Neural progenitor cell (in vitro differentiated cells): Measurements from ENCODE around the gene SLC4A4. TPM values are rescaled to one million over a fixed set of nuclear protein-coding genes. Genes with fewer than 3 reads are reported as not detected.

Experiments used
- DNase-seq: peaks from one replicate; pipeline ENCODE4 v3.0.0-alpha.2; 2016; ENCODE audit warnings: low spot score
- H2AFZ ChIP-seq: fragments of 200-600 bp; sonication (generic); replicated peaks from 2 replicates; pipeline ENCODE4 v1.6.1; 2016; ENCODE audit warnings: antibody characterized with exemption
- H3F3A ChIP-seq: fragments of 200-600 bp; sonication (generic); 2 replicates; pipeline ENCODE4 v1.6.1; 2016; ENCODE audit warnings: antibody characterized with exemption, low read depth
- H3K27ac ChIP-seq: fragments of 200-600 bp; sonication (generic); 2 replicates; pipeline ENCODE4 v1.5.1; 2016; ENCODE audit warnings: mild to moderate bottlenecking
- H3K27me3 ChIP-seq: fragments of 200-600 bp; sonication (generic); 2 replicates; pipeline ENCODE4 v1.6.1; 2016; ENCODE audit warnings: mild to moderate bottlenecking, moderate library complexity
- H3K36me3 ChIP-seq: fragments of 200-600 bp; sonication (generic); 2 replicates; pipeline ENCODE4 v1.5.1; 2016
- H3K4me1 ChIP-seq: fragments of 200-600 bp; sonication (generic); 2 replicates; pipeline ENCODE4 v1.6.1; 2016; ENCODE audit warnings: mixed run types
- H3K4me2 ChIP-seq: fragments of 200-600 bp; sonication (generic); 2 replicates; pipeline ENCODE4 v1.6.1; 2016
- H3K4me3 ChIP-seq: fragments of 200-600 bp; sonication (generic); 2 replicates; pipeline ENCODE4 v1.5.1; 2016
- H3K79me2 ChIP-seq: fragments of 200-600 bp; sonication (generic); 2 replicates; pipeline ENCODE4 v1.6.1; 2016; ENCODE audit warnings: low read depth
- H3K9ac ChIP-seq: fragments of 200-600 bp; sonication (generic); 2 replicates; pipeline ENCODE4 v1.6.1; 2016
- H3K9me3 ChIP-seq: fragments of 200-600 bp; sonication (generic); 2 replicates; pipeline ENCODE4 v1.5.1; 2016; ENCODE audit warnings: low read depth
- H4K20me1 ChIP-seq: fragments of 200-600 bp; sonication (generic); 2 replicates; pipeline ENCODE4 v1.6.1; 2016; ENCODE audit warnings: low read depth
- H3K27ac Mint-ChIP-seq: 3 replicates; pipeline ENCODE4 v1.8.0; 2021; ENCODE audit warnings: mixed read lengths
- H3K27me3 Mint-ChIP-seq: 2 replicates; pipeline ENCODE4 v1.8.0; 2022; ENCODE audit warnings: low read depth, mild to moderate bottlenecking, inconsistent platforms, moderate library complexity, mixed read lengths; ENCODE audit not compliant: insufficient read depth
- H3K36me3 Mint-ChIP-seq: 3 replicates; pipeline ENCODE4 v1.8.0; 2021; ENCODE audit warnings: mixed read lengths
- H3K4me1 Mint-ChIP-seq: 3 replicates; pipeline ENCODE4 v1.8.0; 2021; ENCODE audit warnings: mixed read lengths
- H3K4me3 Mint-ChIP-seq: 3 replicates; pipeline ENCODE4 v1.8.0; 2021; ENCODE audit warnings: mild to moderate bottlenecking, moderate library complexity, mixed read lengths
- H3K9me3 Mint-ChIP-seq: 3 replicates; pipeline ENCODE4 v1.8.0; 2020; ENCODE audit warnings: mixed read lengths
- CTCF ChIP-seq: fragments of 200-600 bp; sonication (generic); IDR thresholded peaks from 2 replicates; pipeline ENCODE4 v1.5.1; 2017; ENCODE audit warnings: antibody characterized with exemption, mild to moderate bottlenecking
- EZH2 ChIP-seq: fragments of 200-600 bp; sonication (generic); IDR thresholded peaks from 2 replicates; pipeline ENCODE4 v1.6.1; 2017; ENCODE audit warnings: antibody characterized with exemption, mild to moderate bottlenecking, moderate library complexity
- EZH2phosphoT487 ChIP-seq: fragments of 200-600 bp; sonication (generic); IDR thresholded peaks from 2 replicates; pipeline ENCODE4 v1.6.1; 2017; ENCODE audit warnings: antibody characterized with exemption
- total RNA-seq: library from RNA; depleted of rRNA; stranded (reverse); fragments of >200 nt; gene quantifications from 2 replicates; pipeline ENCODE4 v1.2.3, GENCODE V29; 2015; ENCODE audit warnings: low replicate concordance

Gene SLC4A4
- total RNA-seq, 1 donor from 2014 or later = not detected

GRCh38 chr4:71550220-71551165 is 211.7 kb downstream of the SLC4A4 start:
- Histone ChIP-seq H3F3A (no peaks in the 10 kb centered on the region), H4K20me1 (no peaks in the 10 kb centered on the region), H3K27me3 (no peaks in the 10 kb centered on the region), H3K79me2 (no peaks in the 10 kb centered on the region), H3K27ac (no peak overlapping the region), H3K9ac (no peak overlapping the region), H3K4me2 (no peak overlapping the region), H3K4me1 (peaks cover 11% of the 10 kb centered on the region), H3K9me3 (no peaks in the 10 kb centered on the region), H3K36me3 (no peaks in the 10 kb centered on the region), H2AFZ (no peak overlapping the region), H3K4me3 (no peak overlapping the region)
- Mint-ChIP-seq H3K27me3 (no peaks in the 10 kb centered on the region), H3K9me3 (no peaks in the 10 kb centered on the region), H3K4me3 (no peak overlapping the region), H3K27ac (no peak overlapping the region), H3K36me3 (no peaks in the 10 kb centered on the region), H3K4me1 (no peaks in the 10 kb centered on the region)
- DNase-seq = peak; percentile 24
- TF ChIP-seq EZH2phosphoT487 (no peak), CTCF (peak; percentile 32), EZH2 (no peak)

- no peaks in the 10 kb centered on the region for H3K9me3 ChIP-seq
- peak; percentile 13 for DNase-seq
- no peaks in the 10 kb centered on the region for H4K20me1 ChIP-seq
- H3F3A ChIP-seq = no peaks in the 10 kb centered on the region
- no peak overlapping the region for H2AFZ ChIP-seq
- Mint-ChIP-seq H3K4me3 (no peak overlapping the region), H3K36me3 (no peaks in the 10 kb centered on the region), H3K27me3 (no peaks in the 10 kb centered on the region), H3K9me3 (no peaks in the 10 kb centered on the region), H3K4me1 (no peaks in the 10 kb centered on the region), H3K27ac (no peak overlapping the region)
- no peak overlapping the region for H3K27ac ChIP-seq
- H3K79me2 ChIP-seq = no peaks in the 10 kb centered on the region
- TF ChIP-seq EZH2phosphoT487 = no peak
- peak; percentile 59 for TF ChIP-seq CTCF
- H3K4me3 ChIP-seq = no peak overlapping the region
- no peaks in the 10 kb centered on the region for H3K36me3 ChIP-seq
- H3K27me3 ChIP-seq = no peaks in the 10 kb centered on the region
- peaks cover 11% of the 10 kb centered on the region for H3K4me1 ChIP-seq
- H3K9ac ChIP-seq = no peak overlapping the region
- no peak overlapping the region for H3K4me2 ChIP-seq
Observed at GRCh38 chr4:71553605-71554004, 214.8 kb downstream of the SLC4A4 start.

- Histone ChIP-seq H3F3A (no peaks in the 10 kb centered on the region), H3K27ac (no peak overlapping the region), H2AFZ (no peak overlapping the region), H3K4me3 (no peak overlapping the region), H4K20me1 (no peaks in the 10 kb centered on the region), H3K9ac (no peak overlapping the region), H3K9me3 (no peaks in the 10 kb centered on the region), H3K4me2 (no peak overlapping the region), H3K79me2 (no peaks in the 10 kb centered on the region), H3K4me1 (peaks cover 11% of the 10 kb centered on the region), H3K36me3 (no peaks in the 10 kb centered on the region), H3K27me3 (no peaks in the 10 kb centered on the region)
- Mint-ChIP-seq H3K4me3 (no peak overlapping the region), H3K27ac (no peak overlapping the region), H3K4me1 (no peaks in the 10 kb centered on the region), H3K9me3 (no peaks in the 10 kb centered on the region), H3K27me3 (no peaks in the 10 kb centered on the region), H3K36me3 (no peaks in the 10 kb centered on the region)
- TF ChIP-seq EZH2 (no peak), EZH2phosphoT487 (no peak), CTCF (no peak)
- no peak for DNase-seq
Observed at GRCh38 chr4:71554025-71554424, 215.2 kb downstream of the SLC4A4 start.
